Measurements from ENCODE around the gene BABAM2. TPM values are rescaled to one million over a fixed set of nuclear protein-coding genes. Genes with fewer than 3 reads are reported as not detected.

Gene BABAM2
- total RNA-seq, 1 experiment from 2014 or later: 27.1 TPM

- Histone ChIP-seq H3K23me2 (ENCODE audit: insufficient read length, low read depth, low read length, poor library complexity, severe bottlenecking) (no peaks in the 10 kb centered on the region), H3K56ac (ENCODE audit: insufficient read length, low read depth, low read length) (no peak overlapping the region), H3K14ac (ENCODE audit: insufficient read depth, low read length) (no peak overlapping the region), H3K79me2 (ENCODE audit: insufficient read depth, low read length) (no peaks in the 10 kb centered on the region), H3K27me3 (ENCODE audit: insufficient read depth, low read length) (no peaks in the 10 kb centered on the region), H3K79me1 (ENCODE audit: insufficient read depth, low read depth, low read length, poor library complexity, severe bottlenecking) (no peaks in the 10 kb centered on the region), H2BK5ac (ENCODE audit: insufficient read length, low read length) (no peak overlapping the region), H4K8ac (replicated peaks; ENCODE audit: insufficient read length, low read depth, low read length) (no peak overlapping the region), H2BK20ac (ENCODE audit: low read depth, low read length, poor library complexity, severe bottlenecking) (no peak overlapping the region), H4K5ac (ENCODE audit: insufficient read length, low read depth, low read length) (no peak overlapping the region), H2AK5ac (ENCODE audit: insufficient read length, low read length) (no peak overlapping the region), H3K9me3 (ENCODE audit: control insufficient read depth, low read depth, low read length) (no peaks in the 10 kb centered on the region), H3K9ac (ENCODE audit: extremely low read depth, insufficient read length, low read length) (no peak overlapping the region), H3K4me1 (ENCODE audit: insufficient read depth, low read length) (no peaks in the 10 kb centered on the region), H3K4ac (ENCODE audit: low read depth, low read length) (no peak overlapping the region), H2AFZ (ENCODE audit: low read length) (no peak overlapping the region), H4K91ac (ENCODE audit: insufficient read length, low read depth, low read length) (no peak overlapping the region), H3K18ac (ENCODE audit: insufficient read length, low read depth, low read length) (no peak overlapping the region), H2BK120ac (ENCODE audit: low read depth, low read length, poor library complexity, severe bottlenecking) (no peak overlapping the region), H2BK12ac (ENCODE audit: insufficient read length, low read depth, low read length) (no peak overlapping the region), H2BK15ac (ENCODE audit: low read depth, low read length) (no peak overlapping the region), H3K23ac (ENCODE audit: insufficient read length, low read depth, low read length) (no peak overlapping the region), H3K27ac (ENCODE audit: insufficient read length, low read depth, low read length) (no peak overlapping the region), H3K4me2 (ENCODE audit: insufficient read depth, insufficient read length, low read length) (no peak overlapping the region), H3T11ph (ENCODE audit: low read length) (no peak overlapping the region), H4K20me1 (ENCODE audit: control insufficient read depth, insufficient read depth, insufficient read length) (no peaks in the 10 kb centered on the region)
- no CpG with 5 or more reads among the region's 1 CpG for WGBS (ENCODE audit: extremely low coverage, insufficient read length, low lambda C conversion rate)
- no peaks in the 10 kb centered on the region for H3K9me3 Mint-ChIP-seq
- H3K27ac Mint-ChIP-seq: no peak overlapping the region
- TF ChIP-seq CTCF (conservative IDR thresholded peaks at IDR 0.05): no peak
- DNase-seq: no peak
- H3K36me3 Mint-ChIP-seq (ENCODE audit: insufficient read depth in 1 of 3, low read depth in 3 of 3): no peaks in the 10 kb centered on the region
- H3K4me1 Mint-ChIP-seq: peaks cover 0 to 5% of the 10 kb centered on the region in 2 experiments; a peak in 2 of 4 replicates
- no peak overlapping the region for H3K4me3 Mint-ChIP-seq
- no peaks in the 10 kb centered on the region for H3K27me3 Mint-ChIP-seq (ENCODE audit: low read depth)
Measured at GRCh38 chr2:28283861-28284260, 393.3 kb downstream of the BABAM2 start.

Measured in H9 (cell line).